HEK293 (cell line): Measurements from ENCODE around the gene FNDC1.

Source experiments
- CTCF ChIA-PET: fragments of 350-600 bp; formaldehyde crosslinking; extraction: SDS; loops from one replicate; lab custom pipeline; 2021; ENCODE audit warnings: antibody characterized with exemption; lab: Yijun Ruan, JAX
- POLR2A ChIA-PET: fragments of 300-600 bp; formaldehyde crosslinking; extraction: SDS; loops from one replicate; lab custom pipeline; 2020; ENCODE audit warnings: antibody characterized with exemption, inconsistent platforms; lab: Yijun Ruan, JAX
- H3K27ac ChIP-seq: fragments of 200-500 bp; sonication (Bioruptor generic); 2 replicates; pipeline ENCODE4 v1.5.1; 2014; ENCODE audit warnings: low read depth, low read length, control low read depth, inconsistent platforms; ENCODE audit errors: extremely low read depth
- H3K36me3 ChIP-seq, 2 experiments: fragments of 200-500 bp in 1 of 2; sonication (Bioruptor generic) in 1 of 2; 1 replicate in 1 of 2; 2 replicates in 1 of 2; pipeline ENCODE4 v1.5.1; 2014 to 2017; ENCODE audit warnings: inconsistent platforms in 2 of 2, low read length in 2 of 2; ENCODE audit not compliant: control insufficient read depth in 2 of 2, insufficient read depth in 1 of 2
- H3K4me1 ChIP-seq: fragments of 200-500 bp; sonication (Bioruptor generic); 2 replicates; pipeline ENCODE4 v1.5.1; 2014; ENCODE audit warnings: mild to moderate bottlenecking, low read length, inconsistent platforms; ENCODE audit not compliant: control insufficient read depth, insufficient read depth
- H3K4me3 ChIP-seq: 2 replicates; pipeline ENCODE4 v1.5.1; 2011; ENCODE audit warnings: low read depth, mild to moderate bottlenecking, control low read depth, low read length, moderate library complexity
- H3K9me3 ChIP-seq: fragments of 200-500 bp; sonication (Bioruptor generic); 2 replicates; pipeline ENCODE4 v1.5.1; 2014; ENCODE audit warnings: low read depth, low read length, inconsistent platforms; ENCODE audit not compliant: control insufficient read depth, insufficient read depth
- GLI2 ChIP-seq: fragments of 450-650 bp; formaldehyde crosslinking; IDR thresholded peaks from 2 replicates; pipeline ENCODE4; 2017; ENCODE audit warnings: missing biosample characterization, missing genetic modification characterization, low read depth, borderline replicate concordance
- KLF1 ChIP-seq: fragments of 450-650 bp; formaldehyde crosslinking; IDR thresholded peaks from 2 replicates; pipeline ENCODE4 v1.5.1; 2016; ENCODE audit warnings: missing biosample characterization, missing genetic modification characterization
- KLF10 ChIP-seq: fragments of 450-650 bp; IDR thresholded peaks from 2 replicates; pipeline ENCODE4 v1.5.1; 2018; ENCODE audit warnings: missing biosample characterization, mild to moderate bottlenecking, missing genetic modification characterization
- MEIS1 ChIP-seq: sonication (generic); formaldehyde crosslinking; IDR thresholded peaks from 2 replicates; pipeline ENCODE4 v1.8.1; 2022; ENCODE audit warnings: missing genetic modification reagents, mild to moderate bottlenecking, borderline replicate concordance
- YY2 ChIP-seq: fragments of 450-650 bp; formaldehyde crosslinking; IDR thresholded peaks from 2 replicates; pipeline ENCODE4 v1.5.1; 2016; ENCODE audit warnings: missing biosample characterization, missing genetic modification characterization
- ZFP41 ChIP-seq: fragments of 450-650 bp; formaldehyde crosslinking; IDR thresholded peaks from 2 replicates; pipeline ENCODE4 v1.5.1; 2016; ENCODE audit warnings: missing biosample characterization, missing genetic modification characterization, borderline replicate concordance
- ZIC2 ChIP-seq: fragments of 450-650 bp; formaldehyde crosslinking; IDR thresholded peaks from 2 replicates; pipeline ENCODE4 v1.5.1; 2016; ENCODE audit warnings: missing biosample characterization, missing genetic modification characterization
- ZNF324 ChIP-seq: fragments of 450-650 bp; formaldehyde crosslinking; IDR thresholded peaks from 2 replicates; pipeline ENCODE4 v1.5.1; 2016; ENCODE audit warnings: missing biosample characterization, missing genetic modification characterization
- ZNF37A ChIP-seq: fragments of 450-650 bp; IDR thresholded peaks from 2 replicates; pipeline ENCODE4 v1.5.1; 2018; ENCODE audit warnings: missing biosample characterization, missing genetic modification characterization
- ZNF391 ChIP-seq: fragments of 450-650 bp; formaldehyde crosslinking; IDR thresholded peaks from 2 replicates; pipeline ENCODE4 v1.5.1; 2016; ENCODE audit warnings: low read depth, missing biosample characterization, missing genetic modification characterization, borderline replicate concordance
- ZNF555 ChIP-seq: fragments of 450-650 bp; formaldehyde crosslinking; conservative IDR thresholded peaks from 2 replicates; pipeline ENCODE4 v1.5.1; 2017; ENCODE audit warnings: missing biosample characterization, mild to moderate bottlenecking, missing genetic modification characterization, inconsistent platforms
- ZNF785 ChIP-seq: fragments of 450-650 bp; formaldehyde crosslinking; IDR thresholded peaks from 2 replicates; pipeline ENCODE4 v1.5.1; 2016; ENCODE audit warnings: missing biosample characterization, missing genetic modification characterization
- ZNF843 ChIP-seq: fragments of 450-650 bp; formaldehyde crosslinking; IDR thresholded peaks from 2 replicates; pipeline ENCODE4 v1.5.1; 2016; ENCODE audit warnings: missing biosample characterization, missing genetic modification characterization
- ZSCAN30 ChIP-seq: fragments of 450-650 bp; IDR thresholded peaks from 2 replicates; pipeline ENCODE4 v1.5.1; 2018; ENCODE audit warnings: missing biosample characterization, mild to moderate bottlenecking, missing genetic modification characterization, moderate library complexity
- TF ChIP-seq, protein P1 (sequence below): fragments of 450-650 bp; formaldehyde crosslinking; IDR thresholded peaks from 2 replicates; pipeline ENCODE4 v1.5.1; 2016; ENCODE audit warnings: missing biosample characterization, missing genetic modification characterization, borderline replicate concordance
- TF ChIP-seq, protein P2 (sequence below): fragments of 450-650 bp; IDR thresholded peaks from 2 replicates; pipeline ENCODE4 v1.5.1; 2018; ENCODE audit warnings: missing biosample characterization, missing genetic modification characterization
- TF ChIP-seq, protein P3 (sequence below): fragments of 450-650 bp; formaldehyde crosslinking; IDR thresholded peaks from 2 replicates; pipeline ENCODE4 v1.5.1; 2016; ENCODE audit warnings: missing biosample characterization, missing genetic modification characterization, low read depth
- TF ChIP-seq, protein P4 (sequence below): fragments of 450-650 bp; formaldehyde crosslinking; IDR thresholded peaks from 2 replicates; pipeline ENCODE4 v1.5.1; 2017; ENCODE audit warnings: missing biosample characterization, missing genetic modification characterization

FNDC1 gene

DNA sequence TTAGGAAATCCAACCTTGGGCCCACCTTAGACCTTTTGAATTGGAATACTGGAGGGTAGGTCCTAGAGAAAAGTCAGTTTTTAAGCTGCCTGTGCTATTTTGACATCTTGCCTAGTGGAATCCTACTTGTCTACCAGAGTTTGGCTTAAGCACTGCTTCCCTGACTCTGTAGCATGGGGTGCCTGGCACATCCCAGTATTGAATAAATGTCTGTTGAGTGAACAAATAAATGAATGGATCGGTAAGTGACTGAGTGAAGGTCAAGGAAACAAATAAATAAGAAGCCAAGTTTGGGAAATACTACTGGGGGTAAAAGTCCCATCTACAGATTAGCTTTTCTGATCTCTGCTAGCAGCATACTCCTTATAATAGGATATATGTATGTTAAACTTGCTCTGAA lies 140.5 kb downstream of the FNDC1 start:
- TF ChIP-seq KLF10 (tag by site-specific recombination) (no peak), GLI2 (tag by site-specific recombination) (no peak), ZSCAN30 (no peak), ZNF555 (no peak), ZNF785 (tag by site-specific recombination) (no peak), ZNF37A (no peak), ZNF391 (tag by site-specific recombination) (no peak), ZNF843 (tag by site-specific recombination) (no peak)
- TF ChIP-seq, protein P1, sequence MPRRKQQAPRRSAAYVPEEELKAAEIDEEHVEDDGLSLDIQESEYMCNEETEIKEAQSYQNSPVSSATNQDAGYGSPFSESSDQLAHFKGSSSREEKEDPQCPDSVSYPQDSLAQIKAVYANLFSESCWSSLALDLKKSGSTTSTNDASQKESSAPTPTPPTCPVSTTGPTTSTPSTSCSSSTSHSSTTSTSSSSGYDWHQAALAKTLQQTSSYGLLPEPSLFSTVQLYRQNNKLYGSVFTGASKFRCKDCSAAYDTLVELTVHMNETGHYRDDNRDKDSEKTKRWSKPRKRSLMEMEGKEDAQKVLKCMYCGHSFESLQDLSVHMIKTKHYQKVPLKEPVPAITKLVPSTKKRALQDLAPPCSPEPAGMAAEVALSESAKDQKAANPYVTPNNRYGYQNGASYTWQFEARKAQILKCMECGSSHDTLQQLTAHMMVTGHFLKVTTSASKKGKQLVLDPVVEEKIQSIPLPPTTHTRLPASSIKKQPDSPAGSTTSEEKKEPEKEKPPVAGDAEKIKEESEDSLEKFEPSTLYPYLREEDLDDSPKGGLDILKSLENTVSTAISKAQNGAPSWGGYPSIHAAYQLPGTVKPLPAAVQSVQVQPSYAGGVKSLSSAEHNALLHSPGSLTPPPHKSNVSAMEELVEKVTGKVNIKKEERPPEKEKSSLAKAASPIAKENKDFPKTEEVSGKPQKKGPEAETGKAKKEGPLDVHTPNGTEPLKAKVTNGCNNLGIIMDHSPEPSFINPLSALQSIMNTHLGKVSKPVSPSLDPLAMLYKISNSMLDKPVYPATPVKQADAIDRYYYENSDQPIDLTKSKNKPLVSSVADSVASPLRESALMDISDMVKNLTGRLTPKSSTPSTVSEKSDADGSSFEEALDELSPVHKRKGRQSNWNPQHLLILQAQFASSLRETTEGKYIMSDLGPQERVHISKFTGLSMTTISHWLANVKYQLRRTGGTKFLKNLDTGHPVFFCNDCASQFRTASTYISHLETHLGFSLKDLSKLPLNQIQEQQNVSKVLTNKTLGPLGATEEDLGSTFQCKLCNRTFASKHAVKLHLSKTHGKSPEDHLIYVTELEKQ (tag by site-specific recombination): no peak
- POLR2A ChIA-PET: no interaction called here
- Histone ChIP-seq H3K9me3 (no peaks in the 10 kb centered on the region), H3K4me1 (no peaks in the 10 kb centered on the region), H3K36me3 (no peaks in the 10 kb centered on the region), H3K27ac (no peak overlapping the region), H3K4me3 (no peak overlapping the region)
- CTCF ChIA-PET: interaction anchor here (0.6 to 2.0 kb wide), 6 partner anchors 57 to 1430 kb away, joined by 3 to 5 read pairs (median 4); no protein-coding TSS in a partner anchor

DNA sequence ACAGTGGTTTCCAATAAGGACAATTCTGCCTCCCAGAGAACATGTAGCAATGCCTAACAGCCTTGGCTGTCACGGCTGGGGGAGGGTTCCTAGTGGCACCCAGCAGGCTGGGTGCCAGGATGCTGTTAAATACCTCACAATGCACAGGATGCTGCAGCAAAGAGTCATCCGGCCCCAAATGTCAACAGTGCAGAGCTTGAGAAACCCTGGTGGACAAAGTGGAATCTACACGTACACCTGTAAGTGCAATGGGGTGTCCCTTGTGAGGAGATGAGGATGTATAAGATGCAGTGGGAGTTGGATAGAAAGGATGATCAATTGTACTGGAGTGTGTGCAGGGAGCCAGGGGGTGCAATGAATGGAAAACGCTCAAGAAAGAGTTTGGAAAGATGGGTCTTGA lies 142.4 kb downstream of the FNDC1 start:
- ChIA-PET POLR2A (no interaction called here), CTCF (interaction anchor here (0.6 to 1.4 kb wide), 5 partner anchors 9 to 137 kb away, joined by 4 to 9 read pairs (median 4); no protein-coding TSS in a partner anchor)

DNA sequence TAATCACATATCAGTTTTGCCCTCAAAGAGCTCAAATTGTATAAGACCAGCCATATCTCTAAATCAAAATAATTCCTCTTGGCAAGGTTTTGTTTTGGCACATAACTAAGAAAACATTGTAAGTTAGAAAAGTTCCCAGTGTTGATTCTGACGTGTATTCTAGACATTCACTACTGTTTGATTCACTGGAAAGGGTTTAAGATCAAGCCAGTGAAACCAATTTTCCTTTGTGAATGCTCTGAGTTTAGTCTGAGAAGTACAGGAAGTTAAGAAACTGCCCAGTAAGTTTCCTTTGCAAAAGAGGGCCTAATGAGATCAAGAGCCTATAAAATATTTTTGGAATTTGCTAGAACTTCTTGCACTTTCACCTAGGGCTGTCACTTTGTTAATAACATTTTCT lies 143.0 kb downstream of the FNDC1 start:
- CTCF ChIA-PET: interaction anchor here (0.6 to 1.4 kb wide), 6 partner anchors 8 to 138 kb away, joined by 3 to 9 read pairs (median 4); no protein-coding TSS in a partner anchor
- TF ChIP-seq, protein P2, sequence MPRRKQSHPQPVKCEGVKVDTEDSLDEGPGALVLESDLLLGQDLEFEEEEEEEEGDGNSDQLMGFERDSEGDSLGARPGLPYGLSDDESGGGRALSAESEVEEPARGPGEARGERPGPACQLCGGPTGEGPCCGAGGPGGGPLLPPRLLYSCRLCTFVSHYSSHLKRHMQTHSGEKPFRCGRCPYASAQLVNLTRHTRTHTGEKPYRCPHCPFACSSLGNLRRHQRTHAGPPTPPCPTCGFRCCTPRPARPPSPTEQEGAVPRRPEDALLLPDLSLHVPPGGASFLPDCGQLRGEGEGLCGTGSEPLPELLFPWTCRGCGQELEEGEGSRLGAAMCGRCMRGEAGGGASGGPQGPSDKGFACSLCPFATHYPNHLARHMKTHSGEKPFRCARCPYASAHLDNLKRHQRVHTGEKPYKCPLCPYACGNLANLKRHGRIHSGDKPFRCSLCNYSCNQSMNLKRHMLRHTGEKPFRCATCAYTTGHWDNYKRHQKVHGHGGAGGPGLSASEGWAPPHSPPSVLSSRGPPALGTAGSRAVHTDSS (tag by site-specific recombination): no peak
- TF ChIP-seq ZNF391 (tag by site-specific recombination) (no peak), GLI2 (tag by site-specific recombination) (no peak), MEIS1 (CRISPR knock-in tag) (no peak), KLF1 (tag by site-specific recombination) (no peak), ZNF324 (tag by site-specific recombination) (no peak), YY2 (no peak)
- TF ChIP-seq, protein P3, sequence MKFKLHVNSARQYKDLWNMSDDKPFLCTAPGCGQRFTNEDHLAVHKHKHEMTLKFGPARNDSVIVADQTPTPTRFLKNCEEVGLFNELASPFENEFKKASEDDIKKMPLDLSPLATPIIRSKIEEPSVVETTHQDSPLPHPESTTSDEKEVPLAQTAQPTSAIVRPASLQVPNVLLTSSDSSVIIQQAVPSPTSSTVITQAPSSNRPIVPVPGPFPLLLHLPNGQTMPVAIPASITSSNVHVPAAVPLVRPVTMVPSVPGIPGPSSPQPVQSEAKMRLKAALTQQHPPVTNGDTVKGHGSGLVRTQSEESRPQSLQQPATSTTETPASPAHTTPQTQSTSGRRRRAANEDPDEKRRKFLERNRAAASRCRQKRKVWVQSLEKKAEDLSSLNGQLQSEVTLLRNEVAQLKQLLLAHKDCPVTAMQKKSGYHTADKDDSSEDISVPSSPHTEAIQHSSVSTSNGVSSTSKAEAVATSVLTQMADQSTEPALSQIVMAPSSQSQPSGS (tag by site-specific recombination): no peak
- TF ChIP-seq, protein P1 (tag by site-specific recombination): no peak
- TF ChIP-seq, protein P4, sequence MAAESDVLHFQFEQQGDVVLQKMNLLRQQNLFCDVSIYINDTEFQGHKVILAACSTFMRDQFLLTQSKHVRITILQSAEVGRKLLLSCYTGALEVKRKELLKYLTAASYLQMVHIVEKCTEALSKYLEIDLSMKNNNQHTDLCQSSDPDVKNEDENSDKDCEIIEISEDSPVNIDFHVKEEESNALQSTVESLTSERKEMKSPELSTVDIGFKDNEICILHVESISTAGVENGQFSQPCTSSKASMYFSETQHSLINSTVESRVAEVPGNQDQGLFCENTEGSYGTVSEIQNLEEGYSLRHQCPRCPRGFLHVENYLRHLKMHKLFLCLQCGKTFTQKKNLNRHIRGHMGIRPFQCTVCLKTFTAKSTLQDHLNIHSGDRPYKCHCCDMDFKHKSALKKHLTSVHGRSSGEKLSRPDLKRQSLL (tag by site-specific recombination): no peak

More for the DNA sequence above, 142.4 kb downstream of the FNDC1 start:
- Histone ChIP-seq H3K4me1 (no peaks in the 10 kb centered on the region), H3K9me3 (no peaks in the 10 kb centered on the region), H3K27ac (no peak overlapping the region), H3K36me3 (no peaks in the 10 kb centered on the region), H3K4me3 (no peak overlapping the region)
- TF ChIP-seq ZFP41 (tag by site-specific recombination) (no peak), ZIC2 (tag by site-specific recombination) (peak; percentile 57)

More for the DNA sequence above, 143.0 kb downstream of the FNDC1 start:
- POLR2A ChIA-PET: no interaction called here
- no peaks in the 10 kb centered on the region for H3K4me1 ChIP-seq
- no peaks in the 10 kb centered on the region for H3K36me3 ChIP-seq
- no peaks in the 10 kb centered on the region for H3K9me3 ChIP-seq
- no peak overlapping the region for H3K4me3 ChIP-seq
- H3K27ac ChIP-seq: no peak overlapping the region
